ENCODE measurements around the gene FANCG.

GRCh38 chr9:35102769-35103659, 23.3 kb upstream of the FANCG start, which contains the start of gene STOML2:
- TF ChIP-seq, protein P1, sequence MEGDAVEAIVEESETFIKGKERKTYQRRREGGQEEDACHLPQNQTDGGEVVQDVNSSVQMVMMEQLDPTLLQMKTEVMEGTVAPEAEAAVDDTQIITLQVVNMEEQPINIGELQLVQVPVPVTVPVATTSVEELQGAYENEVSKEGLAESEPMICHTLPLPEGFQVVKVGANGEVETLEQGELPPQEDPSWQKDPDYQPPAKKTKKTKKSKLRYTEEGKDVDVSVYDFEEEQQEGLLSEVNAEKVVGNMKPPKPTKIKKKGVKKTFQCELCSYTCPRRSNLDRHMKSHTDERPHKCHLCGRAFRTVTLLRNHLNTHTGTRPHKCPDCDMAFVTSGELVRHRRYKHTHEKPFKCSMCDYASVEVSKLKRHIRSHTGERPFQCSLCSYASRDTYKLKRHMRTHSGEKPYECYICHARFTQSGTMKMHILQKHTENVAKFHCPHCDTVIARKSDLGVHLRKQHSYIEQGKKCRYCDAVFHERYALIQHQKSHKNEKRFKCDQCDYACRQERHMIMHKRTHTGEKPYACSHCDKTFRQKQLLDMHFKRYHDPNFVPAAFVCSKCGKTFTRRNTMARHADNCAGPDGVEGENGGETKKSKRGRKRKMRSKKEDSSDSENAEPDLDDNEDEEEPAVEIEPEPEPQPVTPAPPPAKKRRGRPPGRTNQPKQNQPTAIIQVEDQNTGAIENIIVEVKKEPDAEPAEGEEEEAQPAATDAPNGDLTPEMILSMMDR (conservative IDR thresholded peaks at IDR 0.05; ENCODE audit: low read length), result no peak
- no peak for TF ChIP-seq EZH2phosphoT487 (IDR thresholded peaks at IDR 0.05; ENCODE audit: borderline replicate concordance)
